Erythroblast (primary cell): Measurements from ENCODE around the gene UCHL3.

Source experiments
- GATA1 ChIP-seq: IDR thresholded peaks from 2 replicates; pipeline ENCODE4 v1.6.1; 2011; ENCODE audit warnings: low read depth, mild to moderate bottlenecking, control low read depth, low read length, moderate library complexity
- POLR2A ChIP-seq: IDR thresholded peaks from 2 replicates; pipeline ENCODE4 v1.6.1; 2011; ENCODE audit warnings: mild to moderate bottlenecking, low read length

DNA sequence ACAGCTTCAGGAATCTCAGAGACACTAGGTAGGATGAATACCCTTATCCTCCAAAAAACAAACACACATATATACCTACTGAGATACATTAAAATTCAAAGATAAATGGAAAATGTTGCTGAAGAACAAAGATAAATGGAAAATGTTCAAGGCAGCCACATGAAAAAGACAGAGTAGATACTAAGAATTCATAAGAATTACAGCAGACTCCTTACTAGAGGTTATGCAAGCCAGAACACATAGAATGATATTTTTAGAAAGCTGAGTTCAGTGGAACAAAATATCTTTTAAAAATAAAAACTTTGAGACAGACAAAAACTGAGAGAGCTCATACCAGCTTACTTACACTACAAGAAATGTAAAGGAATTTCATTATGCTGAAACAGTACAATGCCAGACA lies 35.6 kb downstream of the UCHL3 start:
- TF ChIP-seq POLR2A (no peak), GATA1 (no peak)
